HepG2 (cell line): ENCODE data around the gene AGFG1. TPM values are rescaled to one million over a fixed set of nuclear protein-coding genes. Genes with fewer than 3 reads are reported as not detected.
A peak's percentile ranks its signal among the peaks of the same experiment; 100 is the strongest.

ENCODE experiments used
- FOXK1 ChIP-seq: sonication (generic); formaldehyde crosslinking; IDR thresholded peaks from 2 replicates; pipeline ENCODE4 v1.4.0; 2020; ENCODE audit warnings: low read depth, missing genetic modification reagents, borderline replicate concordance
- GRHL1 ChIP-seq: sonication (generic); formaldehyde crosslinking; conservative IDR thresholded peaks from 2 replicates; pipeline ENCODE4 v1.8.0; 2022; ENCODE audit warnings: missing genetic modification reagents
- NPAS2 ChIP-seq: sonication (generic); formaldehyde crosslinking; IDR thresholded peaks from 2 replicates; pipeline ENCODE4 v1.8.0; 2022; ENCODE audit warnings: mild to moderate bottlenecking, missing genetic modification reagents, borderline replicate concordance
- REPIN1 ChIP-seq: sonication (generic); formaldehyde crosslinking; IDR thresholded peaks from 2 replicates; pipeline ENCODE4 v1.8.0; 2022; ENCODE audit warnings: missing genetic modification reagents, low read depth, mild to moderate bottlenecking, borderline replicate concordance
- RERE ChIP-seq: IDR thresholded peaks from 2 replicates; pipeline ENCODE4 v1.6.1; 2016; ENCODE audit warnings: low read depth, missing genetic modification reagents, missing compliant biosample characterization
- RFX3 ChIP-seq: IDR thresholded peaks from 2 replicates; pipeline ENCODE4 v1.6.1; 2016; ENCODE audit warnings: missing biosample characterization, missing genetic modification reagents
- SSRP1 ChIP-seq: IDR thresholded peaks from 2 replicates; pipeline ENCODE4 v1.6.1; 2016; ENCODE audit warnings: control low read depth
- YEATS2 ChIP-seq: sonication (generic); formaldehyde crosslinking; IDR thresholded peaks from 2 replicates; pipeline ENCODE4 v1.4.0; 2020; ENCODE audit warnings: missing genetic modification reagents, borderline replicate concordance
- ZBTB49 ChIP-seq: sonication (generic); formaldehyde crosslinking; IDR thresholded peaks from 2 replicates; pipeline ENCODE4 v1.4.0; 2020; ENCODE audit warnings: missing genetic modification reagents, borderline replicate concordance
- ZNF17 ChIP-seq: sonication (generic); formaldehyde crosslinking; IDR thresholded peaks from 2 replicates; pipeline ENCODE4 v1.5.0; 2020; ENCODE audit warnings: mild to moderate bottlenecking, missing genetic modification reagents
- ZNF281 ChIP-seq: sonication (generic); formaldehyde crosslinking; IDR thresholded peaks from 2 replicates; pipeline ENCODE4 v1.4.0; 2020; ENCODE audit warnings: missing genetic modification reagents, borderline replicate concordance
- ZNF3 ChIP-seq: IDR thresholded peaks from 2 replicates; pipeline ENCODE4 v1.7.0; 2017; ENCODE audit warnings: inconsistent platforms
- polyA plus RNA-seq, 8 experiments: library from polyadenylated mRNA; depleted of rRNA in 3 of 8; stranded (reverse) in 7 of 8; unstranded in 1 of 8; fragments of >200 nt; fragmentation: Illumina TruSeq in 4 of 8; extraction: Trizol in 4 of 8; gene quantifications; 2 replicates each; pipeline versions ENCODE4 v1.2.1 to v1.2.3, GENCODE V29; 2011 to 2016; ENCODE audit warnings: low read depth in 4 of 8, missing spikeins in 1 of 8, mixed read lengths in 1 of 8; ENCODE audit not compliant: insufficient read depth in 1 of 8
- total RNA-seq, 5 experiments: library from RNA; depleted of rRNA; stranded (reverse); fragments of >200 nt; fragmentation: Illumina TruSeq; extraction: Trizol; gene quantifications; 2 replicates each; pipeline ENCODE4 v1.2.3, GENCODE V29; 2016; ENCODE audit warnings: low read depth in 1 of 5

Gene AGFG1
- total and polyA plus RNA-seq, 2 of the 13 experiments (the other 11 are each of a cell fraction or from before 2014, with no cell fraction given), result 145 to 168 TPM

- no peak for TF ChIP-seq GRHL1 (CRISPR knock-in tag)
- no peak; the same call in 1 of the 2 replicates for TF ChIP-seq REPIN1 (CRISPR knock-in tag)
- no peak for TF ChIP-seq RERE
- TF ChIP-seq RFX3 (CRISPR knock-in tag), result no peak
- no peak for TF ChIP-seq ZNF17 (CRISPR knock-in tag)
- TF ChIP-seq NPAS2 (CRISPR knock-in tag), result no peak
- no peak for TF ChIP-seq ZBTB49
- no peak for TF ChIP-seq YEATS2
- TF ChIP-seq SSRP1, result no peak
- peak; percentile 51; the same call in 1 of the 2 replicates for TF ChIP-seq ZNF281 (CRISPR knock-in tag)
- no peak for TF ChIP-seq FOXK1 (CRISPR knock-in tag)
- TF ChIP-seq ZNF3 (CRISPR knock-in tag), result no peak
These were observed 537 bp downstream of the AGFG1 start (continued) for GRCh38 chr2:227472265-227473121.
